Measurements from ENCODE around the gene ERF. TPM values are rescaled to one million over a fixed set of nuclear protein-coding genes. Genes with fewer than 3 reads are reported as not detected.

Gene ERF
- total RNA-seq, 1 donor from 2014 or later: 28.0 TPM

- DNase-seq: no peak
- Mint-ChIP-seq H3K36me3 (ENCODE audit: unreplicated experiment) (no peaks in the 10 kb centered on the region), H3K4me3 (ENCODE audit: unreplicated experiment) (no peak overlapping the region), H3K9me3 (ENCODE audit: unreplicated experiment) (peaks cover 10% of the 10 kb centered on the region), H3K27ac (ENCODE audit: unreplicated experiment) (no peak overlapping the region), H3K4me1 (ENCODE audit: low read depth, unreplicated experiment) (peaks cover 15% of the 10 kb centered on the region), H3K27me3 (ENCODE audit: unreplicated experiment) (peaks cover 8% of the 10 kb centered on the region)
- TF ChIP-seq CTCF (IDR thresholded peaks at IDR 0.05; ENCODE audit: partially characterized antibody, unreplicated experiment): no peak
These were observed 5.7 kb downstream of the ERF start for GRCh38 chr19:42249149-42249750.

GRCh38 chr19:42248270-42249148 lies 6.4 kb downstream of the ERF start:
- Mint-ChIP-seq H3K27ac (ENCODE audit: unreplicated experiment) (no peak overlapping the region), H3K9me3 (ENCODE audit: unreplicated experiment) (peaks cover 10% of the 10 kb centered on the region), H3K36me3 (ENCODE audit: unreplicated experiment) (no peaks in the 10 kb centered on the region), H3K4me3 (ENCODE audit: unreplicated experiment) (no peak overlapping the region), H3K27me3 (ENCODE audit: unreplicated experiment) (peaks cover 8% of the 10 kb centered on the region), H3K4me1 (ENCODE audit: low read depth, unreplicated experiment) (peaks cover 16% of the 10 kb centered on the region)
- no peak for TF ChIP-seq CTCF (IDR thresholded peaks at IDR 0.05; ENCODE audit: partially characterized antibody, unreplicated experiment)
- DNase-seq: no peak

GRCh38 chr19:42247640-42248199 lies 7.2 kb downstream of the ERF start:
- Mint-ChIP-seq H3K4me3 (ENCODE audit: unreplicated experiment) (no peak overlapping the region), H3K27me3 (ENCODE audit: unreplicated experiment) (peaks cover 14% of the 10 kb centered on the region), H3K36me3 (ENCODE audit: unreplicated experiment) (no peaks in the 10 kb centered on the region), H3K27ac (ENCODE audit: unreplicated experiment) (no peak overlapping the region), H3K9me3 (ENCODE audit: unreplicated experiment) (peaks cover 11% of the 10 kb centered on the region), H3K4me1 (ENCODE audit: low read depth, unreplicated experiment) (peaks cover 16% of the 10 kb centered on the region)
- no peak for DNase-seq
- TF ChIP-seq CTCF (IDR thresholded peaks at IDR 0.05; ENCODE audit: partially characterized antibody, unreplicated experiment): no peak

GRCh38 chr19:42246922-42247639 lies 7.8 kb downstream of the ERF start:
- Mint-ChIP-seq H3K4me1 (ENCODE audit: low read depth, unreplicated experiment) (peaks cover 14% of the 10 kb centered on the region), H3K9me3 (ENCODE audit: unreplicated experiment) (peaks cover 10% of the 10 kb centered on the region), H3K27ac (ENCODE audit: unreplicated experiment) (no peak overlapping the region), H3K36me3 (ENCODE audit: unreplicated experiment) (no peaks in the 10 kb centered on the region), H3K27me3 (ENCODE audit: unreplicated experiment) (peaks cover 14% of the 10 kb centered on the region), H3K4me3 (ENCODE audit: unreplicated experiment) (no peak overlapping the region)
- DNase-seq: no peak
- TF ChIP-seq CTCF (IDR thresholded peaks at IDR 0.05; ENCODE audit: partially characterized antibody, unreplicated experiment): no peak

Measured in glutamatergic neuron (in vitro differentiated cells).